Activated CD8-positive, alpha-beta memory T cell treated with anti-CD3 and anti-CD28 coated beads, Interleukin-2, amount 50 U/mL, for 24 hours (primary cell): Measurements from ENCODE around the gene KCNN3.

Source experiments
- DNase-seq: peaks from one replicate; pipeline ENCODE4 v3.0.0-alpha.2; 2020; ENCODE audit errors: extremely low read depth

The KCNN3 gene

DNA sequence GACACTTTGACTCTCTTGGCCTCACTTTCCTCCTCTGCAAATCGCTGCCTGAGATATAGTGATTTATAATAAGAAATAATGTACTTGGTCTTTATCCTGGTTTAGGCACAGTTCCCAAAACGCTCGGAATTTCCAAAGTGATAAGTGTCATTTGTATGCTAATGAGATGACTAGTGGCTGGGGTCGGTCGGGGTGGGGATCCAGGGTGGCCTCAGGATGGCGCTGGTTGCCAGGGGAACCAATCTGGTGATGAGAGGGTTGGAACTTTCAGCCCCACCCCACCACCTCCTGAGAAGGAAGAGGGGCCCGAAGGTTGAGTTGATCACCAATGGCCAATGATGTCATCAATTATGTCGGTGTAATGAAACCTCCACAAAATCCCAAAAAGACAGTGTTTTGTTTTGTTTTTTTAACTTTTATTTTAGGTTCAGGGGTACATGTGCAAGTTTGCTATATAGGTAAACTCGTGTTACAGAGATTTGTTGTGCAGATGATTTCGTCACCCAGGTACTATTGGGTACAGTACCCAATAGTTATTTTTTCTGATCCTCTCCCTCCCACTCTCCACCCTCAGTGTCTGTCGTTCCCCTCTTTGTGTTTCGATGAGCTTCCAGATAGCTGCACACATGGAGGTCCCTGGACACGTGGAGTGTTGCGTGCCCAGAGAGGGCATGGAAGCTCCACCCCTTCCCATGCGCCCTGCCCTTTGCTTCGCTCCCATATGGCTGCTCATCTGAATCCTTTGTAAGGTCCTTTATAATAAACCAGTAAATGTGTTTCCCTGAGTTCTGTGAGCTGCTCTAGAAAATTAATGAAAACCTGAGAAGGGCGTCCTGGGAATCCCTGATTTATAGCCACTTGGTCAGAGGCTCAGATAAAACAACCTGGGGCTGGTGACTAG lies 97.2 kb downstream of the KCNN3 start:
- no peak for DNase-seq

DNA sequence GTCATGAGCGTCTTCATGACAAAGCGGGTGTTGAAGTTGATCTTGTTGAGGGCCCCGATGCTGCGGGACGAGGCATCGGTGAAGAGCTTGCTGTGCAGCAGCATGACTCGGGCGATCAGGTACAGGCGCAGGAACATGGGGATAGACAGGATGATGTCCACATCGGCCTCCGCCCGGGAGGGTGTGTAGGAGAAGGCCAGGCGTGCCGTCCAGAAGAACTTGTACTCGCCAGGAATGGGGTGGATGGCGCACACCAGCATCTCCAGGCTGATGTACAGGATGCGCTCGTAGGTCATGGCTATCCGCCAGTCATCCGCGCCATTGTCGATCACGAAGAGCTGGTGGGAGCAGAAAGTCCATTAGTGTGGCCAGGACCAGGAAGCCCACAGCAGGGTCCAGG lies 98.0 kb downstream of the KCNN3 start:
- DNase-seq = no peak

DNA sequence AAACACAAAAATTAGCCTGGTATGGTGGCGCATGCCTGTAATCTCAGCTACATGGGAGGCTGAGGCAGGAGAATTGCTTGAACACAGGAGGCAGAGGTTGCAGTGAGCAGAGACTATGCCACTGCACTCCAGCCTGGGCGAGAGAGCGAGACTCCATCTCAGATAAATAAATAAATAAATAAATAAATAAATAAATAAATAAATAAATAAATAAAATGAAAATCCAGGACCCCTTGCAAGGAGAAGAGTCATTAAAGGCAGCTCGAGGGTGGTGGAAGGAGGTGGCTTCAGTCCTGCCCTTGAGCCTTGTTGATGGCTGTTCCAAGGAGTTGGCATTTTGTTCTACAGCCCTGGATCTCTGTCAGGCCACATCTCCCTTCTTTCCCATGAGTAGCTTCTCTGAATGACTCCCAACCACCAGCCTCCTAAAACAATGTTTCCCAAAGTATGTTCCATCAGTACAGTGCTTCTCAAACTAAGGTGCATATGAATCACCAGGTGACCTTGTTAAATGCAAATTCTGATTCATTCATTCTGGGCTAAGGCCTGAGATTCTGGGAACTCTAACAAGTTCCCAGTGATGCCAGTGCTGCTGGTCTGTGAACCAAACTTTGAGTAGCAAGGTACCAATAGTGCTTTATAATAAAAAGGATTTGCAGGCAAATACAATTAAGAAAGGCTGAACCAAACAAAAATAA lies 99.0 kb downstream of the KCNN3 start:
- DNase-seq = no peak

DNA sequence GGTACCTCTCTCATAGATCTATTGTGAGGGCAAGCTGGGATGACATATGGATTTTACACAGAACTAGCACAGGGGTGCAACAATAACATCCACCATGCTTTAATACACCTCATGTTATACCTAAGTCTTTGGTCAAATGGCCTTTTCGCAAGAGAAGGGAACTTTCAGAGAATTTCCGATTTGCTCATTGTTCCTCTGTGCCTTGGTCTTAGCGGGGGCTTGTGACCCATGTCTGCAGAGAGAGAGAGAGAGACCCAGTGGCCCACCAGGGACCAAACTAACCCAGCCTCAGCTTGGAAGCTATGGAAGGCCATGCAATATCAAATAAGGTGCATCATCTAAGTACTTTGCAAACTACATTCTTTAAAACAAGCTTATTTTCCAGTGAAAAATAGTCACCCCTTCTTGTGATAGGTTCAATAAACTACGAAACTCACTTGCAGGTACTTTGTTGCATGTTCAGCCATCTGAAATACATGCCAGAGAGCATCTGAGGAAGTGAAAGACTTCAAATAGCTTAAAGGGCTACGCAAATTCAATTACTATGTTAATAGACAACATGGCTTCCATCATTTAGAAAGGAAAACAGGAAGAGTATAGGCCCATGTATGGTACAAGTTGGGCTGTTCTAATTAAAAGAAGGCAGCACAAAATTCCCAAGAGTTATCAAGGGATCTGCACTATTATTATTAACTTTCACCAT lies 100.7 kb downstream of the KCNN3 start:
- no peak for DNase-seq

DNA sequence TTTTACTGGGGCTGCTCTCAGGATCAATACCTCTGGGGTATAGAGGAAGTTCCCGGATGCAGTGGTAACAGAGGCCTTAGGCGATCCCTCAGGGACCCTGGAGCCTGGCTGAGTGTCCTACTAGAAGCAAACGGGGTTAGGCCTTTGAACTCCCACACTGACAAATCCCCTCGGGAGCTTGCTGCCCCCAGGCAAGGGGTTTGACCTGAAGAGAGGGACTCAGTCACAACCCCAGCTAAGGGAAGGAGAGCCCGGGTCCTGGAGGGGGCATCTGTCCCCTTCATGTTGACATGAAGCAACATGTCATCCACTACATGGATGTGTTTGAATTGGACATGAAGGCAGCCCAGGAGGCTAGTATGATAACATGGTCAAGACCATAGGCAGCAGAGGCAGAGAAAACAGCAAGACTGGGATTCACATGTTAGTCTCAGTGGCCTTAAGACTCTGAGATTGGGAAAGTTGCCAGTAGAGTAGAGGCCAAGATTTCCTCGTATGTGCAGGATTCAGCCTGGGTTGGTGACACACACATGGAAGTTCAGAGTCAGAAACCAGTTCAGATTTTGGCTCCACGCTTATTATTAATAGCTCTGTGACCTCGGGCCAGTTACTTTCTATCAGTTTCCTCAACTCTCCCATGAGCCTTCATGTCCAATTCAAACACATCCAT lies 101.5 kb downstream of the KCNN3 start:
- no peak for DNase-seq

DNA sequence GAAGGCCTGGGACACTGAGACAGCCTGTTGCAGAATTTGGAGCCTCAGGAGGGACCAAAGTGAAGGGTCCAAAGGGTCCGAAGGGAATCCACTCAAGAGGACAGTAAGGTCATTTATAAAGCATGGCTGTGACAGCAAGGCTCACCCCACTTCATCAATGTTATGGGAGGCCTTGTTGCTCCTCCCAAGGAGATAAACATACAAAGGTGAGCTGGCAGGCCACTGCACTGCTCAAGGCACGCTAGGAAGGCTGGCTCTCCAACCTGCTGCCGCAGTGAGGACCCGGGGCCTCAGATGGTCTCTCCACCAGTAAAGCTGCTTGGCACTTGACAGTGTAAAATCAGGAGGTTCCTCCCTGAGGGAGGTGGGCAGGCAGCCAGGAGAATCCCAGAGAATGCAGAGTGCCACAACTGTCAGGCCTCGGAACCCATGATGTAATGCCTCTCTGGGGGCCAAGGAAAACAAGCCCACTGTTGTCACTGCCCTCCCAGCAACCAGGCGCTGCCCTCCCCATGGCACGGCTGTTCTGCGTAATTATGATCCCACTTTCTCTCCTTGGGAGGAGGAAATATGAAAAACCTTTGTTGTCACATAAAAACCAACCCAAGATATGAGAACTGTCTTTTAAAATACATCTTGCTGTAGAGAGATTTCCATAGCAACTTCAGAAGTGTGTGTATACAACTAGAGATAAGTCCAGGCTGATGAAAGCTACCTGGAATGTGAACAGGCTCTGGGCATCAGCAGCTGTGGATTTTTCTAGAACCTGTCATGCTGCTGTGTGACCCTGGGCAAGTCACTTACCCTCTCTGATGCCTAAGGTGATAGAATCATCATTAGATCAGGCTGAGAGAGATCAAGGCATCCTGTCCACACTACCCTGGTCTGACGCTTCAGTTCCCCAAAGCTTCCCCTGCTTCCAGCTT lies 102.5 kb downstream of the KCNN3 start:
- no peak for DNase-seq

DNA sequence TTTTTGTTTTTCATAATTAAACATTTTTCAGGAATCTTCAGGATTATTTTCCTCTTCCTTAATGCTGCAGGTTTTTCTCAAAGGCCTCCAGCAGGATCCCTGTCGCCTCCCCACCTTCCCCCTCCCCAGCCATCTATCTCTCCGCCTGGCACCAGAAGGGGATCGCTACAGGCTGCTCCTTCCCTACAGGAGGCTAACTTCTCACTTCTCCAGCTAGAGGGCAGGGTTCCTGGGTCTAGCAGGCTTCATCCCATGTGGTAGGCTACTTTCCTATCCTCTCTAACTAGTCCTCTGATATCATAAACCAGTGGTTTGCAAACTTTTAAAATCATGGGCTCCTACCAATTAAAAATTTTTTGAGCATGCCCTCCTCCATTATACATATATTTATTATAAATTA lies 104.1 kb downstream of the KCNN3 start:
- no peak for DNase-seq

DNA sequence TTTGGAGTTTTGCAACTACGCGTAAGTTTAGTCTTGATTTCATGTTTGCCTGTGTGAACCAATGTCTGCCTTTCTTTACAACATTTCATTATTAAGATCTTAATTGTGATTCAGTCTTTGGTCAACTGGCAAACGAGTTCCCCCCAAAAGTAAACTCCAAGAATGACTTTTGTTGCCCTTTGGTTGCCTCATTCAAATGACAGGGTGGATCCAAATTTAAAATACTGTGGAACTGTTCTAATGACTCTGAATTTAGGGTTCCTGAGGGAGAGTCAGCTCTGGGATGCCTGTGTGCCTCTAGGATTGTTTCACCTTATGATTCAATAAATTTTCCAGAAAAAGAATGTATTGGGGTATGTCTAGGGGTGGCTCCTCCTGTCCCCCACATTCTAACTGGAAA lies 105.3 kb downstream of the KCNN3 start:
- DNase-seq = no peak

DNA sequence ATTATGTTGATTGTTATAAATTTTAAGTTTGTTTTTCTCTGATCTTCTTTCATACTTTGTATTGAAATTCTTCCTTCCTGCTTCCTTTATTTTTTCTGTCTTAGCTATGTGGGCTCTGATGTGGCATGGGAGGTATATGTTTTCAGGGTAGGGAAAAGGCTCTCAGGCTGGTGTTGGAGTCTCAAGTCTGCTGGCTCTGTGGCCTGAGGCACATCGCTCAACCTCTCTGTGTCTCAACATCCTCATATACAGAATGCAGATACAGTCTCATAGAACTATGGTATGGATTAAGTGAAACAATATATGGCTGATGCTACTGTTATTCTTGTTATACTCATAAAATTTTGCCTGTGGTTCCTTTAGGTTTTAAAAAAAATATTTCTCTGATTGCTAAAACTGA lies 105.9 kb downstream of the KCNN3 start:
- no peak for DNase-seq

DNA sequence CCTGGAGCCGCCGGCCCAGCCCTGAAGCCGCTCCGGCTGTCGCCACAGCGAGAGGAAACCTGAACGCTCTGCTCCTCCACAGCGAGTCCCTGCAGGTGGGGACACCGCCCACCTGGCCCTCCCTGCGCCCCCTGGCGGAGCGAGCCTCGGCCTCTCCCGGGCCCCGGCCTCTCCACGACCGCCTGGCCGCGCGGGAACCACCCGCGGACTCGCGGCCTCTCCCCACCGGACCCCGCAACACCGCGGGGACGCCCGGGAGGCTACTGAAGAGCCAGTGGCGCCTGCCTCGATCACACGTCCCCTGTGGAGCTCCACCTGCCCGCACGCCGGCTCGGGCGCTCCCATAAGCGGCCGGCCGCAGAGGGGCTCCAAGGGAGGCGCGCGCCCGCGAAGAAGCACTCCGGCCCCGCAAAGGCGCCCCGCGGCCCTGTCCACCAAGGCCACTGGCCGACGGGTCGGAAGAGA lies 109.6 kb downstream of the KCNN3 start:
- peak; percentile 41 for DNase-seq

DNA sequence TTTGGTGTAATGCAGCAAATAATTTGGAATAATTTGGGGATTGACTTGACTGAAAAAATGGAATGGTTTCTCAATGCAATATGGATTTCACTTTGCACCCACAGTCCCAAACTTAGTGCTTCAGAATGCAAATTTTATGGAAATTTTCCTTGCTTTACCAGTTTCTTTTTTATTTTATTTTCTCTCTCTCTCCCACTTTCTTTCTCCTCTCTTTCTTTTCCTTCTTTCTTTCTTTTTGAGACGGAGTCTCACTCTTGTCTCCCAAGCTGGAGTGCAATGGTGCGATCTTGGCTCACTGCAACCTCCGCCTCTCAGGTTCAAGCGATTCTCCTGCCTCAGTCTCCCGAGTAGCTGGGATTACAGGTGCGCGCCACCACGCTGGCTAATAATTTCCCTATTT lies 110.3 kb downstream of the KCNN3 start:
- DNase-seq = no peak

DNA sequence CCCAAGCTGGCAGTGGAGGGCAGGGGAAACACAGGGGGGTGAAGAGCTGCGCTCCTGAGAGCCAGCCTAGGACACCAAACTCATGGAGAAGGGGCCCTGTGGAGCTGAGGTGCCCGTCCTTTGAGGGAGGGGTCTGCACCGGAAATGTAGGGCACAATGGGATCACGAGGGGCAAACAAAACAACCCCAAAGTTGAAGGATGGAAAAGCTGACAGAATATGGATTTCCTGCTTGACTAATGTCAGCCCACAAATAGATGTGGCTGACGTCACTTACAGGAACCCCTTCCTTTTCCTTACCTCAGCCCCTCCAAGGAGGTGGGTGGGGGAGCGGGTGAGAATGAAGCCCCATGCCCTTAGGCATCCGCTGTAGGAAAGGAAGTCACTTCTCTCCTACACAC lies 110.9 kb downstream of the KCNN3 start:
- no peak for DNase-seq

DNA sequence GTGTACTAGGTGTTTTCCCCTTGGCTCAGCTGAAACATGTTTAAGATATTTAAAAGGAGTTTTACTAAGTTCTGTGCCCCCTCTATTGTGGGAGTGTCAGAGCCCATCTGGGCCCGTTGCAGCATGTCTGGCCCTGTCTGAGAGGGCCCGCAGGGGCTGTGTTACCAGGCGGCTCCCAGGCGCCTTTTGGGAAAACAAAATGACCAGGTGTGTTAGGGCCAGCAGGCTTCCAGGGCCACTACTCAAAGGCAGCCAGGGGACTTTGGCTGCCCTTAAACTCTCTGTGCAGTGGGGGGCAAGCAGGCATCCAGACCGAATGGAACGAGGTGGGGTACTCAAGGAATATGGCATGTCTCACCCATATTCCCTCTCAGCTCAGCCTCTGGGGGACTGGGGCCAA lies 111.7 kb downstream of the KCNN3 start:
- DNase-seq = no peak

DNA sequence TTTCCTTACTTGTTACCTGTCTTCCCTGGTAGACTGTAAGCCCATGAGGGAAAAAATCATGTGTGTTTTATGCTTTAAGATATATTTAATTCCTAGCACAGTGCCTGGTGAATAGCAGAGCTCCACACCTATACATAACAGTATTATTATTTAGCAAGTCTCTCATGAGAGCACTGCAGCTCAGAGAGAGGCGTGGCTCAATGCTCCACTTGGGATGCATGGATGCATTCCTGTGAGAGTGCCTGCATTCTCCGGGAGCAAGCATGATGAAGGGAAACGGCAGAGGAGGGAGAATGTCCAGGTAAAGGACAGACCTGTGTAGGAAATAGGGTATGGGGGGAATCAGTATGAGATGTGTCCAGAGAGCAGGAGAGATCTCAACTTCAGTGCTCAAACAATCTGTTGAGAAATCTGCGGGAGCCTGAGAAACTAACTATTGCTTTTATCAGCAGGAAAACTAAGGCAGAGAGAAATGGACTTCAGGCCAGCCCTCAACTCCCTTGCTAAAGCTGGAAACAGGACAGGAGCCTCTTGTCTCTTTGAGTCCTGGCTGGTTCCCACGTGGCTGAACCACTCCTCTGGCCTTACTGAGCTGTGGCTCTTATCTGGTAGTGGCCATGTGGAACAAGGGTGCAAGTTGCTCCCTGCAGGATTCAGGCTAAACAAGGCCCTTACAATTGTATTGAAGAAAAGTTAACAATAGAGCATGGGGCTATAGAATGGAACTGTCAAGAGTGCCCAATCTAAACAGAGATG lies 113.1 kb downstream of the KCNN3 start:
- DNase-seq = no peak

DNA sequence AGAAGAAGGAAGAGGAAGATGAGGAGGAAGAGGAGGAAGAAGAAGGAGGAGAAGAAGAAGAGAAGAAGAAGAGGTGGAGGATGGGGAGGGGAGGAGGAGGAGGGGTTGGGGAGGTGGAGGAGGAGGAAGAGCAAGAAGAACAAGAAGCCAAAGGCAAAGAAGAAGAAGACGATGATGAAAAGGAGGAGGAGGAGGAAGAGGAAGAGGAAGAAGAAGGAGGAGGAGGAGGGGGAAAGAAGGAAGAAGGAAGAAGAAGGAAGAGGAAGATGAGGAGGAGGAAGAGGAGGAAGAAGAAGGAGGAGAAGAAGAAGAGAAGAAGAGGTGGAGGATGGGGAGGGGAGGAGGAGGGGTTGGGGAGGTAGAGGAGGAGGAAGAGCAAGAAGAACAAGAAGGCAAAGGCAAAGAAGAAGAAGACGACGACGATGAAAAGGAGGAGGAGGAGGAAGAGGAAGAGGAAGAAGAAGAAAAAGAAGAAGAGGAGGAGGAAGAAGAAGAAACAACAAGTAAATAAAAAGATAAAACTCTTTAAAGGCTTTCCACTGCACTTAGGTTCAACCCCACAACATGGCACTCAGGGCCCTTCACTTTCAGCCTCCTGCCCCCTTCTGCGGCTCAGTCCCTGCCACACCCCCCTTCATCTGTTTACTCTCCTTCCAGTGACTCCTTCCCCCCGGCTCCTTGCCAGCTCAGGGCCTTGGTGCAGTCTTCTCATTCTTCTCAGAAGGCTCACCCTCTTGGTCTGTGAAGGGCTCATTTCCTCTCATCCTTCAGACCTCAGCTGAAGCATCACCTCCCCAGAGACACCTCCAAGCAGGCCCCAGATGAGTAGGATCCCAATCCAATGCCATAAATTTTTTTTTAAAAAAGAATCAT lies 114.0 kb downstream of the KCNN3 start:
- DNase-seq = no peak

DNA sequence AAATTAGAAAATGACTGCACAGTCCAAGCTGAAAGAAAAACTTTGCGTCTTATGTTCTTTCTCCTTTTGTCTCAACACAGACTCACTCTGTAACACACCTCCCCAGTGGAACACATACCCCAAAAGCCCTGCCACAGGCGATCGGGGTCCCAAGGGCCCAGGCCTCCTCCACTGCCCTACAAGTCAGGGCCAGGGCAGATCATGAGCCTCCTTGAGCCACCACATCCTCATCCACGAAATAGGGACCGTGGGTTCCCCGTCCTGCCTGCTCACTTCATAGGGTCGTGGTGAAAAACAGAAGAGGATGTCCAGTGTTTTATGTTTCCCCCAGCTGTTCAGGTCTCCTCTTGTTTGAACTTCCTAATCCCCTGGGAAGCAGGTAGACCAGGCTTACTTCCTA lies 116.7 kb downstream of the KCNN3 start:
- no peak for DNase-seq

DNA sequence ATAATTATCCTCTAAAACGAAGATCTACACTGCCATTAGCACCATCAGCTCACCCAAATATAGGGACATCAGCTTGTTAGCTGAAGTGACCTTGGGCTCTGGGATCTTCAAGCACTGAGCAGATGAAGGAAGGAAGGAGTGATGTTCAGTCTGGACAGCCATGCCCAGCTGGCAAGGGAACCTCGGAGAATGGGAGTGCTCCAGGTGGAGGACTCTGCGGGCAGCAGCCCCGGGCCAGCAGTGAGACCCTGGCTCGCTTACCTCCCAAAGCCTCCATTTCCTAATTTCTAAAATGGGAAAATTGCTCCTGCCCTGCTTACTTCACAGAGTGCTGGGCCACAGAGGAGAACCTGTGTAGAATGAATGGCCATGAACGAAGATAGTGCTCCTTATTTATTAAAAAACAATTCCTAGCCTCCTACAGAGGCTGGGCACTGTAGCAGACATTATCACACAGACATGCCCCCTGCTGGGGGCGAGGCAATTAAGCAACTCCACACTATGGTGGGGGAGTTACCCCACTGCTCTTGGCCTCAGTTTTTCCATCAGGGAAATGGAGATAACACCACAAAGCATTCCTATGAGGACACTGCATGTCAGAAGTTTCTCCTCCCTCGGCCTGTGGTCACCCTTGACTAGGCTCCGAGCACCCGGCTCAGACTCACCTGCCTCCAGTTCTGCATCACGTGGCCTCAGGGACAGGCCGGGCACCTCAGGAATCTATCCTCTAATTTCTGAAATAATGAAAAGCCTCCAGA lies 117.6 kb downstream of the KCNN3 start:
- DNase-seq = no peak

DNA sequence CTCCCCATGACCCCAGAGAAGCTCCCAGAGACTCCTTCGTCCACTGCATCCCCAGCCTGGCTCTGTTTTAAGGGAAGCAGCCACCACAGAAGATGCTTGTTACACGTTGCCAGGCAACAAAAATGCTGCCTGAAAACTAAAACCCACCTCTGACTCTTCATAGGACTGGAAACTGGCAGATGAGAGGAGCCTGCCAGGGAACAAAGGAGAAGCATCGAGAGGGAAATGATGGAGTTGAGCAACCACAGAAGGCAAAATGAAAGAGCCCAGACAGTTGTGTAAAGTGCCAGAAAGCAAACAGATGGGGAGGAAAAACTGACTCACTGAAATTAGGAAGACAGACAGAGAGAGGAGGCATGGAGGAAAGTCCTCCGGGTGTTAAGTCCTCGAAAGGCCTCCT lies 118.4 kb downstream of the KCNN3 start:
- DNase-seq = no peak
